ENCODE results near the gene TESK2. TPM values are rescaled to one million over a fixed set of nuclear protein-coding genes. Genes with fewer than 3 reads are reported as not detected.

Gene TESK2
- total RNA-seq, 1 experiment from 2014 or later = 13.8 TPM

GRCh38 chr1:45498279-45498678, 7.3 kb upstream of the TESK2 start:
- ChIA-PET POLR2A (ENCODE audit: unreplicated experiment) (interaction anchor here (0.6 to 0.7 kb wide), 2 partner anchors 195 to 305 kb away, joined by 9 to 37 read pairs; no protein-coding TSS in a partner anchor), CTCF (interaction anchor here (0.6 kb wide), 2 partner anchors 93 to 193 kb away, joined by 3 to 4 read pairs; no protein-coding TSS in a partner anchor)
- intact Hi-C loops (cut with micrococcal nuclease; ENCODE audit: unreplicated experiment) = loop anchor here (10.0 kb wide), 1 partner anchor 727 kb away; no protein-coding TSS in a partner anchor
- Histone ChIP-seq H3K27me3 (ENCODE audit: insufficient read depth, low read depth) (no peaks in the 10 kb centered on the region), H3K4me1 (replicated peaks; ENCODE audit: insufficient read depth) (peaks cover 18% of the 10 kb centered on the region), H4K20me1 (ENCODE audit: insufficient read depth) (no peaks in the 10 kb centered on the region), H3K79me2 (ENCODE audit: low read depth) (peaks cover 10% of the 10 kb centered on the region; the same call in 1 of the 2 replicates), H3F3A (ENCODE audit: insufficient read depth, low read depth) (peaks cover 7% of the 10 kb centered on the region; the same call in 1 of the 2 replicates), H3K9me3 (ENCODE audit: insufficient read depth, low read depth) (no peaks in the 10 kb centered on the region), H3K27ac (no peak overlapping the region), H3K4me3 (no peak overlapping the region), H3K9me2 (ENCODE audit: insufficient read depth) (no peaks in the 10 kb centered on the region), H3K4me2 (peak overlapping the region; percentile 100; the same call in 1 of the 2 replicates), H3K36me3 (ENCODE audit: low read depth) (no peaks in the 10 kb centered on the region), H2AFZ (no peak overlapping the region)
- TF ChIP-seq EZH2 (IDR thresholded peaks at IDR 0.05; ENCODE audit: low read depth) (no peak), CTCF (conservative IDR thresholded peaks at IDR 0.05) (no peak)
- no TSS peak for BruUV-seq (replicated peaks)
- DNase-seq = no peak

GRCh38 chr1:45493116-45493697, 2.2 kb upstream of the TESK2 start:
- Histone ChIP-seq H3K4me2 (no peak overlapping the region), H3F3A (ENCODE audit: insufficient read depth, low read depth) (no peaks in the 10 kb centered on the region; the same call in 1 of the 2 replicates), H3K79me2 (ENCODE audit: low read depth) (no peaks in the 10 kb centered on the region), H3K4me1 (replicated peaks; ENCODE audit: insufficient read depth) (peaks cover 16% of the 10 kb centered on the region), H3K4me3 (no peak overlapping the region), H4K20me1 (ENCODE audit: insufficient read depth) (no peaks in the 10 kb centered on the region), H3K36me3 (ENCODE audit: low read depth) (no peaks in the 10 kb centered on the region), H3K9me3 (ENCODE audit: insufficient read depth, low read depth) (no peaks in the 10 kb centered on the region), H3K27me3 (ENCODE audit: insufficient read depth, low read depth) (no peaks in the 10 kb centered on the region), H3K9me2 (ENCODE audit: insufficient read depth) (no peaks in the 10 kb centered on the region), H2AFZ (no peak overlapping the region), H3K27ac (no peak overlapping the region)
- peak; percentile 51 for DNase-seq
- TF ChIP-seq EZH2 (IDR thresholded peaks at IDR 0.05; ENCODE audit: low read depth) (no peak), CTCF (conservative IDR thresholded peaks at IDR 0.05) (peak; percentile 84)
- ChIA-PET CTCF (interaction anchor here (0.5 to 3.2 kb wide), 15 partner anchors 8 to 482 kb away, joined by 3 to 13 read pairs (median 4); partner anchors contain the start of genes HECTD3, HPDL, NASP and TOE1), POLR2A (ENCODE audit: unreplicated experiment) (interaction anchor here (0.6 to 0.7 kb wide), 6 partner anchors 50 to 763 kb away, joined by 3 to 10 read pairs (median 6); no protein-coding TSS in a partner anchor)
- intact Hi-C loops (cut with micrococcal nuclease; ENCODE audit: unreplicated experiment) = loop anchor here (1.0 to 10.0 kb wide), 3 partner anchors 475 to 732 kb away; no protein-coding TSS in a partner anchor
- no TSS peak for BruUV-seq (replicated peaks)

- POLR2A ChIA-PET (ENCODE audit: unreplicated experiment) = interaction anchor here (0.6 to 0.7 kb wide), 4 partner anchors 50 to 642 kb away, joined by 3 to 10 read pairs (median 6); no protein-coding TSS in a partner anchor
- Histone ChIP-seq H3F3A (ENCODE audit: insufficient read depth, low read depth) (no peaks in the 10 kb centered on the region; the same call in 1 of the 2 replicates), H3K9me2 (ENCODE audit: insufficient read depth) (no peaks in the 10 kb centered on the region), H2AFZ (no peak overlapping the region), H3K9me3 (ENCODE audit: insufficient read depth, low read depth) (no peaks in the 10 kb centered on the region), H3K27ac (no peak overlapping the region), H3K4me3 (no peak overlapping the region), H4K20me1 (ENCODE audit: insufficient read depth) (no peaks in the 10 kb centered on the region), H3K36me3 (ENCODE audit: low read depth) (no peaks in the 10 kb centered on the region), H3K4me2 (no peak overlapping the region), H3K4me1 (replicated peaks; ENCODE audit: insufficient read depth) (peaks cover 16% of the 10 kb centered on the region), H3K27me3 (ENCODE audit: insufficient read depth, low read depth) (no peaks in the 10 kb centered on the region), H3K79me2 (ENCODE audit: low read depth) (no peaks in the 10 kb centered on the region)
- no TSS peak for BruUV-seq (replicated peaks)
- no peak for DNase-seq
- intact Hi-C loops (cut with micrococcal nuclease; ENCODE audit: unreplicated experiment) = loop anchor here (1.0 to 10.0 kb wide), 3 partner anchors 474 to 732 kb away; no protein-coding TSS in a partner anchor
- TF ChIP-seq CTCF (conservative IDR thresholded peaks at IDR 0.05) (no peak), EZH2 (IDR thresholded peaks at IDR 0.05; ENCODE audit: low read depth) (no peak)
- CTCF ChIA-PET = interaction anchor here (0.5 to 3.2 kb wide), 17 partner anchors 9 to 481 kb away, joined by 3 to 18 read pairs (median 4); partner anchors contain the start of genes HECTD3, HPDL, NASP and TOE1
These were observed 1.7 kb upstream of the TESK2 start for GRCh38 chr1:45492691-45493090.

Data from PC-9 (cell line).